Progenitor cell of endocrine pancreas (in vitro differentiated cells): ENCODE data around the gene SMARCD2. TPM values are rescaled to one million over a fixed set of nuclear protein-coding genes. Genes with fewer than 3 reads are reported as not detected.
"Not testable (repeated sequence)": the region's sequence is repeated elsewhere in the genome, so short reads cannot be mapped to it uniquely, and the experiment has no call there.

Experiments used
- DNase-seq: peaks from one replicate; pipeline ENCODE4 v3.0.0; 2021; ENCODE audit warnings: low spot score; ENCODE audit not compliant: unreplicated experiment
- H3K27ac Mint-ChIP-seq: 2 replicates; pipeline ENCODE4 v1.8.0; 2021; ENCODE audit warnings: mild to moderate bottlenecking, moderate library complexity, mixed read lengths
- H3K27me3 Mint-ChIP-seq: 2 replicates; pipeline ENCODE4 v1.8.0; 2021; ENCODE audit warnings: mixed read lengths
- H3K36me3 Mint-ChIP-seq: 2 replicates; pipeline ENCODE4 v1.8.0; 2022; ENCODE audit warnings: mixed read lengths; ENCODE audit not compliant: insufficient read depth
- H3K4me1 Mint-ChIP-seq: 2 replicates; pipeline ENCODE4 v1.8.0; 2021; ENCODE audit warnings: low read depth, mixed read lengths
- H3K4me3 Mint-ChIP-seq: 2 replicates; pipeline ENCODE4 v1.8.0; 2021; ENCODE audit warnings: low read depth, mild to moderate bottlenecking, moderate library complexity, mixed read lengths
- H3K9me3 Mint-ChIP-seq: 2 replicates; pipeline ENCODE4 v1.8.0; 2021; ENCODE audit warnings: low read depth, mixed read lengths
- CTCF ChIP-seq: fragments of 200-600 bp; sonication (generic); IDR thresholded peaks from one replicate; pipeline ENCODE4 v1.5.0; 2021; ENCODE audit warnings: antibody characterized with exemption, mild to moderate bottlenecking; ENCODE audit not compliant: unreplicated experiment
- total RNA-seq: library from RNA; stranded (reverse); gene quantifications from 2 replicates; pipeline ENCODE4 v1.2.1, GENCODE V29; 2021

Gene SMARCD2
- total RNA-seq, 1 donor from 2014 or later: 63.8 TPM

DNA sequence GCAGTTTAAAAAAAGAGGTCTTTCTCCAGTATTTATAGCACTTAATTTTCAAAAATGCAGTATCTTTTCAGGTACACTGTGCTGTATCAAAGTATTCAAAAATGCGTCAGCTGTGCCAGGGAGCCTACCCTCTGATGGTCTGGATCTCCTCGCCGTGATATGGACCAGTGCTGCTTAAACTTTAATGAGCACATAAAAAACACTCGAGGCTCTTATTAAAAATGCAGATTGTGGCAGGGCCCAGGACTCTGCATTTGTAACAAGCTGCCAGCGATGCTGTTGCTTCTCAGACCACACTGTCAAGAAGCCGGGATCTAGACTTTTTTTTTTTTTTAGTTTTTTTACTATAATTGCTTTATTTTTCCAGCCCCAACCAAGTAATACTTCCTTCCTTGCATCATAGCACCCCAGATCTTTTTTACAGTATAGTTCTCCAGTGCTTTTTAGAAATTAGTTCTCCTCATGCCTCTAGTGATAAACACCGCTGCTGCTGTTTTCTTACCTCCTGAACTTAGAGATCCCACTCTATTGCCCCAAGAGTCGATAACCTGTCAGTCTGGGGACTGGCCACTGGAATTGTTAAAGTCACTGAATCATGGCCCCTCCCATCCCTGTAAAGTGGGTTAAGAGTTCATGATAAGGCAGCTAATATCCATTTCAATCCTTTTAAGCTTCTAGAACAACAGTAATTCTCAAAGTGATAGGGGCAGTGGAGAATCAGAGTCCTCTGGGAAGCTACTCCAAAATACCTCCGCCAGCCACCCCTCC lies 1.6 kb upstream of the SMARCD2 start:
- DNase-seq: no peak
- Mint-ChIP-seq H3K4me1 (peaks cover 20% of the 10 kb centered on the region), H3K27me3 (peaks cover 25% of the 10 kb centered on the region), H3K4me3 (peak overlapping the region; percentile 79), H3K27ac (peak overlapping the region; percentile 52), H3K9me3 (peaks cover 8% of the 10 kb centered on the region), H3K36me3 (peaks cover 6% of the 10 kb centered on the region)
- no peak for TF ChIP-seq CTCF

DNA sequence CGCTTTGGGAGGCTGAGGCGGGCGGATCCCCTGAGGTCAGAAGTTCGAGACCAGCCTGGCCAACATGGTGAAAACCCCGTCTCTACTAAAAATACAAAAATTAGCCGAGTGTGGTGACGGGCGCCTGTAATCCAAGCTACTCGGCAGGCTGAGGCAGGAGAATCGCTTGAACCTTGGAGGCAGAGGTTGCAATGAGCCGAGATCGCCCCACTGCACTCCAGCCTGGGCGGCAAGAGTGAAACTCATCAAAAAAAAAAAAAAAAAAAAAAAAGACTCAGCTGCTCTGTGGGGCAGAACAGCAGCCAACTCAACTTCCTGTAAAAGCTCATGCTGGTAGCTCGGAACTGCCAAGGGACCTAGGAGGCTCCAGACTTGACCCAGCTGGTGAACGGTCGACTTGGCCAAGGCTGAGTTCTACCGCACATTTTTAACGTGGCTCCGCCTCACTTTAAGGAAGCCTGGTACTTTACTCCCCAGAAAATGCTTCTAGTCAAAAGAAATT lies 953 bp upstream of the SMARCD2 start:
- Mint-ChIP-seq H3K4me3 (peak overlapping the region; percentile 79), H3K27ac (peak overlapping the region; percentile 67), H3K27me3 (peaks cover 22% of the 10 kb centered on the region), H3K4me1 (peaks cover 22% of the 10 kb centered on the region)
- DNase-seq, H3K9me3 Mint-ChIP-seq, H3K36me3 Mint-ChIP-seq: not testable (repeated sequence)

- peaks cover 22% of the 10 kb centered on the region for H3K4me1 Mint-ChIP-seq
- peak overlapping the region; percentile 95 for H3K27ac Mint-ChIP-seq
- H3K9me3 Mint-ChIP-seq: no peaks in the 10 kb centered on the region
- H3K27me3 Mint-ChIP-seq: peaks cover 12% of the 10 kb centered on the region
- peak; percentile 48 for DNase-seq
- peaks cover under 1% of the 10 kb centered on the region for H3K36me3 Mint-ChIP-seq
- no peak for TF ChIP-seq CTCF
- peak overlapping the region; percentile 96 for H3K4me3 Mint-ChIP-seq
Observed at GRCh38 chr17:63842173-63842539, 329 bp downstream of the SMARCD2 start.

- no peak for TF ChIP-seq CTCF
Observed at GRCh38 chr17:63841350-63842172, 924 bp downstream of the SMARCD2 start.

DNA sequence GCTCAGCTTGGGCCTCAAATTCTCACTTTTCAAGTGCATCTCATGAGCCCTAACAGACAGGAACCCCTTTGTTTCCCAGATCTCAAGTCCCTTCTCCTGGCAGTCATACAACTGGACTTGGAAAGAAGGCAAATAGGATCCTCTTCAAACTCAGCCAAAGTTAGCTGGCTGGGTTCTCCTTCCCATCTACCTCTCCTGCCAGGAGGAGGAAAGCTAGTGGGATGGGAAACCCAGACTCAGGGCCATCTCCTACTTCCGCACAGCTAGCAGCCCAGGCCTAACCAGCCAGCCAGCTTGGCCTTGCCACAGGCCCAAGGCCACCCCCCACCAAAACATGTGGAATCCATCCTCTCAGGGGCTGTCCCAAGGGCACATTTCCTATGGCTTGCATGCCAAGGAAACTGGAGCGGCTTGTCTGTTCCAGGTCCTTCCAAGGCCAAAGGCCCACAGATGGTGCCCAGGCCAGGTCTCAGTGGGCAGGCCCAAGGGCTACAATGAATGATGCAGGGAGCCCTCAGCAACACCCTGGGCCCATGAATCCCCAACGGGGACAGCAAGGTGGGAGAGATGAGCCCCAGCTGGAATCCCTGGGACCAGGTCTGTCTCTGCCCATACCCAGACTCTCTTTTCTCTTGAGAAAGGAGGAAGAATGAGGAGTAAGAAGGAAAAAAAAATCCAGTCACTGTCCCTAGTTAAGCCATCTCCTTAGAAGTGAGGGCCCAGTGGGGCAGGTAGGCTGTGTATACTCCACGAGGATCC lies 1.7 kb downstream of the SMARCD2 start:
- H3K4me1 Mint-ChIP-seq: peaks cover 22% of the 10 kb centered on the region

More at GRCh38 chr17:63841350-63842172, 924 bp downstream of the SMARCD2 start:
- Mint-ChIP-seq H3K9me3 (no peaks in the 10 kb centered on the region), H3K4me3 (peak overlapping the region; percentile 96), H3K36me3 (peaks cover 2% of the 10 kb centered on the region), H3K27ac (peak overlapping the region; percentile 95), H3K4me1 (peaks cover 22% of the 10 kb centered on the region), H3K27me3 (peaks cover 12% of the 10 kb centered on the region)
- DNase-seq: no peak

More for the DNA sequence above, 1.7 kb downstream of the SMARCD2 start:
- no peaks in the 10 kb centered on the region for H3K9me3 Mint-ChIP-seq
- peak overlapping the region; percentile 95 for H3K27ac Mint-ChIP-seq
- DNase-seq: no peak
- peak overlapping the region; percentile 96 for H3K4me3 Mint-ChIP-seq
- peaks cover 5% of the 10 kb centered on the region for H3K27me3 Mint-ChIP-seq
- no peak for TF ChIP-seq CTCF
- H3K36me3 Mint-ChIP-seq: peaks cover 4% of the 10 kb centered on the region
